HEK293 (cell line): ENCODE measurements around the gene CCNY.

Experiments used
- CTCF ChIA-PET: fragments of 350-600 bp; formaldehyde crosslinking; extraction: SDS; loops from one replicate; lab custom pipeline; 2021; ENCODE audit warnings: antibody characterized with exemption; lab: Yijun Ruan, JAX
- POLR2A ChIA-PET: fragments of 300-600 bp; formaldehyde crosslinking; extraction: SDS; loops from one replicate; lab custom pipeline; 2020; ENCODE audit warnings: antibody characterized with exemption, inconsistent platforms; lab: Yijun Ruan, JAX
- H3K27ac ChIP-seq: fragments of 200-500 bp; sonication (Bioruptor generic); 2 replicates; pipeline ENCODE4 v1.5.1; 2014; ENCODE audit warnings: low read depth, low read length, control low read depth, inconsistent platforms; ENCODE audit errors: extremely low read depth
- H3K36me3 ChIP-seq, 2 experiments: fragments of 200-500 bp in 1 of 2; sonication (Bioruptor generic) in 1 of 2; 1 replicate in 1 of 2; 2 replicates in 1 of 2; pipeline ENCODE4 v1.5.1; 2014 to 2017; ENCODE audit warnings: inconsistent platforms in 2 of 2, low read length in 2 of 2; ENCODE audit not compliant: control insufficient read depth in 2 of 2, insufficient read depth in 1 of 2
- H3K4me1 ChIP-seq: fragments of 200-500 bp; sonication (Bioruptor generic); 2 replicates; pipeline ENCODE4 v1.5.1; 2014; ENCODE audit warnings: mild to moderate bottlenecking, low read length, inconsistent platforms; ENCODE audit not compliant: control insufficient read depth, insufficient read depth
- H3K4me3 ChIP-seq: 2 replicates; pipeline ENCODE4 v1.5.1; 2011; ENCODE audit warnings: low read depth, mild to moderate bottlenecking, control low read depth, low read length, moderate library complexity
- H3K9me3 ChIP-seq: fragments of 200-500 bp; sonication (Bioruptor generic); 2 replicates; pipeline ENCODE4 v1.5.1; 2014; ENCODE audit warnings: low read depth, low read length, inconsistent platforms; ENCODE audit not compliant: control insufficient read depth, insufficient read depth
- BCL11B ChIP-seq: fragments of 450-650 bp; formaldehyde crosslinking; IDR thresholded peaks from 2 replicates; pipeline ENCODE4 v1.5.1; 2016; ENCODE audit warnings: low read depth, missing biosample characterization, missing genetic modification characterization
- GLIS2 ChIP-seq: fragments of 450-650 bp; formaldehyde crosslinking; IDR thresholded peaks from 2 replicates; pipeline ENCODE4 v1.5.1; 2016; ENCODE audit warnings: missing biosample characterization, missing genetic modification characterization
- MZF1 ChIP-seq: fragments of 450-650 bp; formaldehyde crosslinking; IDR thresholded peaks from 2 replicates; pipeline ENCODE4 v1.5.1; 2017; ENCODE audit warnings: missing biosample characterization, missing genetic modification characterization, borderline replicate concordance
- OSR2 ChIP-seq: fragments of 450-650 bp; formaldehyde crosslinking; IDR thresholded peaks from 2 replicates; pipeline ENCODE4 v1.5.1; 2016; ENCODE audit warnings: missing biosample characterization, missing genetic modification characterization
- PRDM10 ChIP-seq: fragments of 450-650 bp; formaldehyde crosslinking; IDR thresholded peaks from 2 replicates; pipeline ENCODE4 v1.5.1; 2016; ENCODE audit warnings: missing biosample characterization, missing genetic modification characterization
- PRDM4 ChIP-seq: fragments of 450-650 bp; formaldehyde crosslinking; IDR thresholded peaks from 2 replicates; pipeline ENCODE4 v1.5.1; 2017; ENCODE audit warnings: missing biosample characterization, missing genetic modification characterization
- SCRT2 ChIP-seq: fragments of 450-650 bp; formaldehyde crosslinking; IDR thresholded peaks from 2 replicates; pipeline ENCODE4 v1.5.1; 2016; ENCODE audit warnings: missing biosample characterization, missing genetic modification characterization
- TSHZ1 ChIP-seq: fragments of 450-650 bp; formaldehyde crosslinking; IDR thresholded peaks from 2 replicates; pipeline ENCODE4 v1.5.1; 2016; ENCODE audit warnings: missing biosample characterization, missing genetic modification characterization, borderline replicate concordance
- ZNF211 ChIP-seq: fragments of 450-650 bp; formaldehyde crosslinking; IDR thresholded peaks from 2 replicates; pipeline ENCODE4 v1.5.1; 2016; ENCODE audit warnings: low read depth, missing biosample characterization, missing genetic modification characterization
- ZNF335 ChIP-seq: fragments of 450-650 bp; formaldehyde crosslinking; conservative IDR thresholded peaks from 2 replicates; pipeline ENCODE4 v1.5.1; 2016; ENCODE audit warnings: missing biosample characterization, missing genetic modification characterization
- ZNF341 ChIP-seq: fragments of 450-650 bp; formaldehyde crosslinking; IDR thresholded peaks from 2 replicates; pipeline ENCODE4; 2016; ENCODE audit warnings: low read depth, missing biosample characterization, missing genetic modification characterization
- ZNF558 ChIP-seq: fragments of 450-650 bp; formaldehyde crosslinking; IDR thresholded peaks from 2 replicates; pipeline ENCODE4 v1.5.1; 2016; ENCODE audit warnings: missing biosample characterization, missing genetic modification characterization
- ZNF645 ChIP-seq: fragments of 450-650 bp; formaldehyde crosslinking; IDR thresholded peaks from 2 replicates; pipeline ENCODE4; 2016; ENCODE audit warnings: missing biosample characterization, missing genetic modification characterization
- ZNF664 ChIP-seq: fragments of 450-650 bp; formaldehyde crosslinking; IDR thresholded peaks from 2 replicates; pipeline ENCODE4 v1.5.1; 2016; ENCODE audit warnings: missing biosample characterization, missing genetic modification characterization
- ZNF670 ChIP-seq: fragments of 450-650 bp; formaldehyde crosslinking; IDR thresholded peaks from 2 replicates; pipeline ENCODE4 v1.5.1; 2016; ENCODE audit warnings: missing biosample characterization, missing genetic modification characterization, low read depth
- ZNF830 ChIP-seq: fragments of 450-650 bp; IDR thresholded peaks from 2 replicates; pipeline ENCODE4 v1.5.0; 2018; ENCODE audit warnings: missing biosample characterization, missing genetic modification characterization, low read depth, mild to moderate bottlenecking, moderate library complexity
- ZSCAN18 ChIP-seq: fragments of 450-650 bp; formaldehyde crosslinking; IDR thresholded peaks from 2 replicates; pipeline ENCODE4 v1.5.1; 2016; ENCODE audit warnings: missing biosample characterization, missing genetic modification characterization
- TF ChIP-seq, protein P1 (sequence below): fragments of 450-650 bp; formaldehyde crosslinking; IDR thresholded peaks from 2 replicates; pipeline ENCODE4 v1.5.1; 2016; ENCODE audit warnings: missing biosample characterization, missing genetic modification characterization

CCNY gene

DNA sequence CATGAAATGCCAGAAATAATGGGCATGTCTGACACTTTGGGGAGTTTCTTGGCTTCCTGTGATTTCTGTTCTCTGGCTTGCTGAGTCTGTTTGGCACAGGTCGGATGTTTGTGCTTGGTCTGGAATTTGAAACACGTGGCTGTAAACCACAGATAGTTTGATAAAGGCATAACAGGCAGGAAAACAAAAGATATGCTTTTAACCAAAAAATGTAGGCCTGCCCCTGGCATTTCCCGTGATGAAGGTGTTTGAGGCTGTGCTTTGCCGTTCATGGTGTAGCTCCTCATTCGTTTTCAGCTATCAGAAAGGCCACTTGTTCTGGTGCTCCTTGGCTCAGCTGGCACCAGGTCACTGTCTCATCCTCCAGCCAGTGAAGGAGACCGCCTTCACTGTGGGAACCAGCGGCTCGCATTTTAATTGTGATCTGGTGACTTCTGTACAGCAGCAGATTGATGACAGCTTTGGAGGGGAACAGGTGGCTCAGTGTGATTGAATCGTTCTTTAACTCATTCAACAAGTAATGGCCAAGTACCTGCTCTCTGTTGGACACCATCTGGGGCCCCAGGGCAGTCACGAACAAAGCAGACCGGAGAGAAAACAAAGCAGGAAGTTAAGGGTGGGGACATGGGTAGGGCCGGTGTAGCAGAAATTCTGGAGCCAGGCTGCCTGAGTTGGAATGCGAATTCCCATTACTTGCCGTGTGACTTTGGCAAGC is 111.5 kb downstream of the CCNY start (continued):
- 0 out of 2 replicates have a peak, but pooled peaks have one; percentile 15 for TF ChIP-seq ZNF335 (tag by site-specific recombination)
- peak; percentile 44; the same call in 1 of the 2 replicates for TF ChIP-seq PRDM4
- peak; percentile 99 for TF ChIP-seq SCRT2 (tag by site-specific recombination)

GRCh38 chr10:35448687-35449662 is 112.7 kb downstream of the CCNY start:
- Histone ChIP-seq H3K9me3 (no peaks in the 10 kb centered on the region), H3K4me1 (peaks cover 29% of the 10 kb centered on the region), H3K27ac (no peak overlapping the region; the same call in 1 of the 2 replicates), H3K4me3 (no peak overlapping the region), H3K36me3 (no peaks in the 10 kb centered on the region)
- CTCF ChIA-PET, result interaction anchor here (0.7 kb wide), 1 partner anchor 593 kb away, joined by 3 read pairs; no protein-coding TSS in a partner anchor
- POLR2A ChIA-PET, result no interaction called here
- TF ChIP-seq ZNF558 (no peak), ZNF664 (tag by site-specific recombination) (no peak), OSR2 (tag by site-specific recombination) (no peak), ZNF645 (tag by site-specific recombination) (no peak), ZNF211 (no peak), BCL11B (tag by site-specific recombination) (no peak), TSHZ1 (no peak), PRDM10 (tag by site-specific recombination) (no peak), ZSCAN18 (no peak), ZNF830 (tag by site-specific recombination) (no peak), SCRT2 (tag by site-specific recombination) (peak; percentile 95), ZNF341 (tag by site-specific recombination) (peak; percentile 41; the same call in 1 of the 2 replicates), MZF1 (tag by site-specific recombination) (no peak), ZNF670 (tag by site-specific recombination) (no peak), GLIS2 (tag by site-specific recombination) (0 out of 2 replicates have a peak, but pooled peaks have one; percentile 18)
- TF ChIP-seq, protein P1, sequence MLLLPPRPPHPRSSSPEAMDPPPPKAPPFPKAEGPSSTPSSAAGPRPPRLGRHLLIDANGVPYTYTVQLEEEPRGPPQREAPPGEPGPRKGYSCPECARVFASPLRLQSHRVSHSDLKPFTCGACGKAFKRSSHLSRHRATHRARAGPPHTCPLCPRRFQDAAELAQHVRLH, result no peak
